ENCODE data around the gene NUDT8. TPM values are rescaled to one million over a fixed set of nuclear protein-coding genes. Genes with fewer than 3 reads are reported as not detected.

The NUDT8 gene
- total RNA-seq, 4 donors from 2014 or later, result 3.5 to 7.6 TPM; not detected in 2

DNA sequence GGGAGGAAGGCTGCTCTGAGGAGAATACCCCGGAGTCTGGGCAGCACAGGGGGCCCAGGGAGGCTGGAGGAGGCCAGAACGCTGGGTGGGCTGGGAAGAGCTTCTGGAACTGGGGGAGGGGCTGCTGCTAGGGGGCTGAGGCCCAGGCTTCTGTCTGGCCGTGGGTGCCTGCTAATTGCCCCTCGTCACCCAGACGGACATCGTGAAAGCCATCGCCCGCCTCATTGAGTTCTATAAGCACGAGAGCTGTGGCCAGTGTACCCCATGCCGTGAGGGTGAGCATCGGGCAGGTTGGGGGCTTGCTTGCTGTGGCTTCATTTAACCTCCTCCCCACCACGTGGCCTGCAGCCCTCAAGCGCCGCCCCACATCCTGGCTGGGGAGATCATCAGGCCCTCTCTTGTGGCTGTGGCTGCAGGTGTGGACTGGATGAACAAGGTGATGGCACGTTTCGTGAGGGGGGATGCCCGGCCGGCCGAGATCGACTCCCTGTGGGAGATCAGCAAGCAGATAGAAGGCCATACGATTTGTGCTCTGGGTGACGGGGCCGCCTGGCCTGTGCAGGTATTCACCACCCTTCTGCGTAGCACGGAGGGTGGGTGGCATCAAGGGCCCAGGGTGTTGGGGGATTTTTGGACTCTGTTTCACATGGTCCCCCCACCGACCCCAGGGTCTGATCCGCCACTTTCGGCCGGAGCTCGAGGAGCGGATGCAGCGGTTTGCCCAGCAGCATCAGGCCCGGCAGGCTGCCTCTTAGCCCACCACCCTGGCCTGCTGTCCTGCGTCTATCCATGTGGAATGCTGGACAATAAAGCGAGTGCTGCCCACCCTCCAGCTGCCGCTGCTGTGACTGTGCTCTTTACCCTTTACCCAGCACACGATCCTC is 17.8 kb downstream of the NUDT8 start:
- TF ChIP-seq, protein P1, sequence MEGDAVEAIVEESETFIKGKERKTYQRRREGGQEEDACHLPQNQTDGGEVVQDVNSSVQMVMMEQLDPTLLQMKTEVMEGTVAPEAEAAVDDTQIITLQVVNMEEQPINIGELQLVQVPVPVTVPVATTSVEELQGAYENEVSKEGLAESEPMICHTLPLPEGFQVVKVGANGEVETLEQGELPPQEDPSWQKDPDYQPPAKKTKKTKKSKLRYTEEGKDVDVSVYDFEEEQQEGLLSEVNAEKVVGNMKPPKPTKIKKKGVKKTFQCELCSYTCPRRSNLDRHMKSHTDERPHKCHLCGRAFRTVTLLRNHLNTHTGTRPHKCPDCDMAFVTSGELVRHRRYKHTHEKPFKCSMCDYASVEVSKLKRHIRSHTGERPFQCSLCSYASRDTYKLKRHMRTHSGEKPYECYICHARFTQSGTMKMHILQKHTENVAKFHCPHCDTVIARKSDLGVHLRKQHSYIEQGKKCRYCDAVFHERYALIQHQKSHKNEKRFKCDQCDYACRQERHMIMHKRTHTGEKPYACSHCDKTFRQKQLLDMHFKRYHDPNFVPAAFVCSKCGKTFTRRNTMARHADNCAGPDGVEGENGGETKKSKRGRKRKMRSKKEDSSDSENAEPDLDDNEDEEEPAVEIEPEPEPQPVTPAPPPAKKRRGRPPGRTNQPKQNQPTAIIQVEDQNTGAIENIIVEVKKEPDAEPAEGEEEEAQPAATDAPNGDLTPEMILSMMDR (IDR thresholded peaks at IDR 0.05), result no peak
- TF ChIP-seq POLR2A (IDR thresholded peaks at IDR 0.05), result no peak
- no peak for DNase-seq
- no peaks in the 10 kb centered on the region for H3K9me3 ChIP-seq
- H3K27ac ChIP-seq, result no peak overlapping the region
- no peaks in the 10 kb centered on the region for H3K36me3 ChIP-seq
- intact Hi-C loops (cut with DNase I; ENCODE audit: low total_unique reads), result no loop called here
- no peaks in the 10 kb centered on the region for H3K27me3 ChIP-seq
- H3K4me3 ChIP-seq, result no peak overlapping the region
- H3K4me1 ChIP-seq, result peaks cover 7 to 8% of the 10 kb centered on the region in 2 donors

DNA sequence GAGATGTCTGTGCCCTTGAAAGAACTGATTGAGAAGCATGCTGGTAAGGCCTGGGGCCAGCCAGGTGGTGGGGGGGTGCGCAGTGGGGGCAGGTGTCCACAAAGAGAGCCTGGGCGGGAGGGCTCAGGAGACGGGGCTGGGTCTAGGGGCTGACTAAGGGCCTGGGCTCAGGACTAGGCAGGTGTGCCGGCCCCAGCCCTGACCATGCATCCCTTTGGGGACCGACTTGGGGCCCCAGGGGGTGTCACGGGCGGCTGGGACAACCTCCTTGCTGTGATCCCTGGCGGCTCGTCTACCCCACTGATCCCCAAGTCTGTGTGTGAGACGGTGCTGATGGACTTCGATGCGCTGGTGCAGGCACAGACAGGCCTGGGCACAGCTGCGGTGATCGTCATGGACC is 18.6 kb downstream of the NUDT8 start:
- no peak overlapping the region for H3K27ac ChIP-seq
- no peaks in the 10 kb centered on the region for H3K27me3 ChIP-seq
- TF ChIP-seq POLR2A (IDR thresholded peaks at IDR 0.05), result no peak
- TF ChIP-seq, protein P1 (IDR thresholded peaks at IDR 0.05), result no peak
- intact Hi-C loops (cut with DNase I; ENCODE audit: low total_unique reads), result no loop called here
- H3K4me1 ChIP-seq, result peaks cover 7 to 8% of the 10 kb centered on the region in 2 donors
- no peak overlapping the region for H3K4me3 ChIP-seq
- no peaks in the 10 kb centered on the region for H3K36me3 ChIP-seq
- DNase-seq, result no peak
- H3K9me3 ChIP-seq, result no peaks in the 10 kb centered on the region

DNA sequence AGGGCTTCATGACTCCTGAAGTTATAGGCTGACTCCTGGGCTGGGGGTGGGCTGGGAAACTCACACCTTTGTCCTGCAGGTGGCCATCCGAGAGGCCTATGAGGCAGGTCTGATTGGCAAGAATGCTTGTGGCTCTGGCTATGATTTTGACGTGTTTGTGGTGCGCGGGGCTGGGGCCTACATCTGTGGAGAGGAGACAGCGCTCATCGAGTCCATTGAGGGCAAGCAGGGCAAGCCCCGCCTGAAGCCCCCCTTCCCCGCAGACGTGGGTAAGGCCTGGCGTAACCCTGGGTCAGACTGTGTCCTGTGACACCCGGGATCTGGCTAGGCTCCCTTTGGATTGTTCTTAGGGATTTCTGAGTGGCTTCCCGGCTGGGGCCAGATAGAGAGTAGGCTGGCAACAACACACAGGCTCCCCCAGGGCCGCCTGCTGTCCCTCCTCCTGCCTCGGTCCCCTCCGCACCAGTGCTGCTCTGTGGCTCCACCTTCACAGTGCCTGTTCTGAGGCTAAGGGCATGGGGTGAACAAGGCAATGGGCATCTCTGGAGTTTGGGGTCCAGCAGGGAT is 19.4 kb downstream of the NUDT8 start:
- TF ChIP-seq POLR2A (IDR thresholded peaks at IDR 0.05), result no peak
- TF ChIP-seq, protein P1 (IDR thresholded peaks at IDR 0.05), result no peak
- DNase-seq, result no peak
- H3K27ac ChIP-seq, result no peak overlapping the region
- H3K36me3 ChIP-seq, result no peaks in the 10 kb centered on the region
- no peak overlapping the region for H3K4me3 ChIP-seq
- no peaks in the 10 kb centered on the region for H3K9me3 ChIP-seq
- H3K4me1 ChIP-seq, result peaks cover 7 to 8% of the 10 kb centered on the region in 2 donors
- intact Hi-C loops (cut with DNase I; ENCODE audit: low total_unique reads), result no loop called here
- H3K27me3 ChIP-seq, result no peaks in the 10 kb centered on the region

DNA sequence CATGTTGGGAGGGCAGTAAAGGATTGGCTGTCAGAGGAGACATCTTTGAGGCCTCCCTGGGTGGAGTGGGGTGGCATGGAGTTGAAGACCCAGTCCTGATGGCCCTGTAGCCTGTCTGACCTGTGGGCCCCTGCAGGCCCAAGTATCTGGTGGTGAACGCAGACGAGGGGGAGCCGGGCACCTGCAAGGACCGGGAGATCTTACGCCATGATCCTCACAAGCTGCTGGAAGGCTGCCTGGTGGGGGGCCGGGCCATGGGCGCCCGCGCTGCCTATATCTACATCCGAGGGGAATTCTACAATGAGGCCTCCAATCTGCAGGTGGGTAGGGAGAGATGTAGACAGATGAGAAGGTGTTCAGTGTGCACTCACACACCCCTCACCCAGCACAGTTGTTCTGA is 20.4 kb downstream of the NUDT8 start:
- intact Hi-C loops (cut with DNase I; ENCODE audit: low total_unique reads), result no loop called here
- Histone ChIP-seq H3K4me1 (peaks cover 7 to 8% of the 10 kb centered on the region in 2 donors), H3K4me3 (no peak overlapping the region), H3K9me3 (no peaks in the 10 kb centered on the region), H3K27me3 (no peaks in the 10 kb centered on the region), H3K36me3 (no peaks in the 10 kb centered on the region), H3K27ac (no peak overlapping the region)
- TF ChIP-seq POLR2A (IDR thresholded peaks at IDR 0.05), result no peak
- TF ChIP-seq, protein P1 (IDR thresholded peaks at IDR 0.05), result no peak
- DNase-seq, result no peak

- H3K4me3 ChIP-seq, result no peak overlapping the region
- peaks cover 7 to 8% of the 10 kb centered on the region in 2 donors for H3K4me1 ChIP-seq
- H3K27ac ChIP-seq, result no peak overlapping the region
- intact Hi-C loops (cut with DNase I; ENCODE audit: low total_unique reads), result no loop called here
- no peak for DNase-seq
- H3K36me3 ChIP-seq, result no peaks in the 10 kb centered on the region
- no peaks in the 10 kb centered on the region for H3K27me3 ChIP-seq
- no peaks in the 10 kb centered on the region for H3K9me3 ChIP-seq
- no peak for TF ChIP-seq POLR2A (IDR thresholded peaks at IDR 0.05)
- TF ChIP-seq, protein P1 (IDR thresholded peaks at IDR 0.05), result no peak
Measured at GRCh38 chr11:67608486-67608885, 21.3 kb downstream of the NUDT8 start.
